ENCODE data around the gene GPR6. TPM values are rescaled to one million over a fixed set of nuclear protein-coding genes. Genes with fewer than 3 reads are reported as not detected.

The GPR6 gene
- total RNA-seq, 1 donor from 2014 or later, result not detected

DNA sequence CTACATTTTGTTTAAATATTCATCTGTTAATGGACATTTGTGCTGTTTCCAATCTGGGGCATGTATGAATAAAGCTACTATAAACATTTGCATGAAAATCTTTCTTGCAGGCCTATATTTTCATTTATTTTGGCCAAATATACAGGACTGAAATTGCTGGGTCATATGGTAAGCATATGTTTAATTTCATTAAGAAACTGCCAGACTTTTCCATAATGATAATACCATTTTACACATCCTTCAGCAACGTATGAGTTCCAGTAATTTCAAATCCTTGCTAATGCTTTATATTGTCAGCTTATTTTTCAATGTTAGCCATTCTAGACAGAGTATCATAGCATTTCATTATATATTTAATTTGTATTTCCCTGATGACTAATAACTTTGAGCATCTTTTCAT is 51.0 kb downstream of the GPR6 start:
- H3K27me3 Mint-ChIP-seq, result peaks cover 5% of the 10 kb centered on the region
- intact Hi-C loops (cut with micrococcal nuclease), result no loop called here
- DNase-seq, result no peak
- H3K36me3 Mint-ChIP-seq (ENCODE audit: low read depth), result no peaks in the 10 kb centered on the region
- H3K9me3 Mint-ChIP-seq, result no peaks in the 10 kb centered on the region
- H3K4me3 Mint-ChIP-seq, result no peak overlapping the region
- no peaks in the 10 kb centered on the region for H3K4me1 Mint-ChIP-seq
- H3K27ac Mint-ChIP-seq, result no peak overlapping the region

Other genes with a start within 250 kb of the GPR6 start
- gene WASF1, start 201.4 kb downstream of the GPR6 start, total RNA-seq, result 1.2 and 2.2 TPM in 2 replicates
- 25.7 and 31.2 TPM in 2 replicates for gene CDC40, start 202.1 kb downstream of the GPR6 start, total RNA-seq

Measured in activated CD4-positive, alpha-beta T cell treated with anti-CD3 and anti-CD28 coated beads, Interleukin-2, amount 10 ng/mL, durations not matched to agents 24 days and 14 days (primary cell).